ENCODE measurements around the gene C13orf42.

DNA sequence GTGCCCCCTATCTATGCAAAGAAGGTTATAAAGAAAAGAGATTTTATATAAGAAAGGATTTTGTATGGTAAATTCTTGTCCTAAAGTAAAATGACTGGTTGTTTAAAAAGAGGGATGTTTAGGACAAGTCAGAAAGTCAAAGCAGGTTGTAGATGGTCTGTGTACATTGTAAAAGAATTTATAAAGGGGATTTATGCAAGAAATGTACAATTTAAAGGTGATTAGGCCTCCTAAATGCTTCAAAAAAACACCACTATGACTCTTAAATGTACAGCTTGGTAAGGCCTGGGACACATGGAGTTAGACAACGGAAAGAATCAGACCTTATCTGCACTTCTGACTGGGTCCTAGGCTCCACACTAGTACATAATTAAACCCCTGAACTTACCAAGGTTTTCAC is 19.3 kb upstream of the C13orf42 start:
- TF ChIP-seq, protein P1, sequence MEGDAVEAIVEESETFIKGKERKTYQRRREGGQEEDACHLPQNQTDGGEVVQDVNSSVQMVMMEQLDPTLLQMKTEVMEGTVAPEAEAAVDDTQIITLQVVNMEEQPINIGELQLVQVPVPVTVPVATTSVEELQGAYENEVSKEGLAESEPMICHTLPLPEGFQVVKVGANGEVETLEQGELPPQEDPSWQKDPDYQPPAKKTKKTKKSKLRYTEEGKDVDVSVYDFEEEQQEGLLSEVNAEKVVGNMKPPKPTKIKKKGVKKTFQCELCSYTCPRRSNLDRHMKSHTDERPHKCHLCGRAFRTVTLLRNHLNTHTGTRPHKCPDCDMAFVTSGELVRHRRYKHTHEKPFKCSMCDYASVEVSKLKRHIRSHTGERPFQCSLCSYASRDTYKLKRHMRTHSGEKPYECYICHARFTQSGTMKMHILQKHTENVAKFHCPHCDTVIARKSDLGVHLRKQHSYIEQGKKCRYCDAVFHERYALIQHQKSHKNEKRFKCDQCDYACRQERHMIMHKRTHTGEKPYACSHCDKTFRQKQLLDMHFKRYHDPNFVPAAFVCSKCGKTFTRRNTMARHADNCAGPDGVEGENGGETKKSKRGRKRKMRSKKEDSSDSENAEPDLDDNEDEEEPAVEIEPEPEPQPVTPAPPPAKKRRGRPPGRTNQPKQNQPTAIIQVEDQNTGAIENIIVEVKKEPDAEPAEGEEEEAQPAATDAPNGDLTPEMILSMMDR (IDR thresholded peaks at IDR 0.05) = no peak
- TF ChIP-seq EP300 (IDR thresholded peaks at IDR 0.05) = no peak
- no peak for TF ChIP-seq POLR2AphosphoS5 (IDR thresholded peaks at IDR 0.05)
- TF ChIP-seq POLR2A (IDR thresholded peaks at IDR 0.05) = no peak

Measured in suprapubic skin (tissue), 4 donors.